ENCODE results near the gene RRBP1. TPM values are rescaled to one million over a fixed set of nuclear protein-coding genes. Genes with fewer than 3 reads are reported as not detected.

The RRBP1 gene, protein sequence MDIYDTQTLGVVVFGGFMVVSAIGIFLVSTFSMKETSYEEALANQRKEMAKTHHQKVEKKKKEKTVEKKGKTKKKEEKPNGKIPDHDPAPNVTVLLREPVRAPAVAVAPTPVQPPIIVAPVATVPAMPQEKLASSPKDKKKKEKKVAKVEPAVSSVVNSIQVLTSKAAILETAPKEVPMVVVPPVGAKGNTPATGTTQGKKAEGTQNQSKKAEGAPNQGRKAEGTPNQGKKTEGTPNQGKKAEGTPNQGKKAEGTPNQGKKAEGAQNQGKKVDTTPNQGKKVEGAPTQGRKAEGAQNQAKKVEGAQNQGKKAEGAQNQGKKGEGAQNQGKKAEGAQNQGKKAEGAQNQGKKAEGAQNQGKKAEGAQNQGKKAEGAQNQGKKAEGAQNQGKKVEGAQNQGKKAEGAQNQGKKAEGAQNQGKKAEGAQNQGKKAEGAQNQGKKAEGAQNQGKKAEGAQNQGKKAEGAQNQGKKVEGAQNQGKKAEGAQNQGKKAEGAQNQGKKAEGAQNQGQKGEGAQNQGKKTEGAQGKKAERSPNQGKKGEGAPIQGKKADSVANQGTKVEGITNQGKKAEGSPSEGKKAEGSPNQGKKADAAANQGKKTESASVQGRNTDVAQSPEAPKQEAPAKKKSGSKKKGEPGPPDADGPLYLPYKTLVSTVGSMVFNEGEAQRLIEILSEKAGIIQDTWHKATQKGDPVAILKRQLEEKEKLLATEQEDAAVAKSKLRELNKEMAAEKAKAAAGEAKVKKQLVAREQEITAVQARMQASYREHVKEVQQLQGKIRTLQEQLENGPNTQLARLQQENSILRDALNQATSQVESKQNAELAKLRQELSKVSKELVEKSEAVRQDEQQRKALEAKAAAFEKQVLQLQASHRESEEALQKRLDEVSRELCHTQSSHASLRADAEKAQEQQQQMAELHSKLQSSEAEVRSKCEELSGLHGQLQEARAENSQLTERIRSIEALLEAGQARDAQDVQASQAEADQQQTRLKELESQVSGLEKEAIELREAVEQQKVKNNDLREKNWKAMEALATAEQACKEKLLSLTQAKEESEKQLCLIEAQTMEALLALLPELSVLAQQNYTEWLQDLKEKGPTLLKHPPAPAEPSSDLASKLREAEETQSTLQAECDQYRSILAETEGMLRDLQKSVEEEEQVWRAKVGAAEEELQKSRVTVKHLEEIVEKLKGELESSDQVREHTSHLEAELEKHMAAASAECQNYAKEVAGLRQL (N-terminal part only)
- 65.2 and 83.3 TPM in 2 replicates for total RNA-seq (2014; rRNA removed; shearing (Covaris generic); ENCODE audit: low replicate concordance)

DNA sequence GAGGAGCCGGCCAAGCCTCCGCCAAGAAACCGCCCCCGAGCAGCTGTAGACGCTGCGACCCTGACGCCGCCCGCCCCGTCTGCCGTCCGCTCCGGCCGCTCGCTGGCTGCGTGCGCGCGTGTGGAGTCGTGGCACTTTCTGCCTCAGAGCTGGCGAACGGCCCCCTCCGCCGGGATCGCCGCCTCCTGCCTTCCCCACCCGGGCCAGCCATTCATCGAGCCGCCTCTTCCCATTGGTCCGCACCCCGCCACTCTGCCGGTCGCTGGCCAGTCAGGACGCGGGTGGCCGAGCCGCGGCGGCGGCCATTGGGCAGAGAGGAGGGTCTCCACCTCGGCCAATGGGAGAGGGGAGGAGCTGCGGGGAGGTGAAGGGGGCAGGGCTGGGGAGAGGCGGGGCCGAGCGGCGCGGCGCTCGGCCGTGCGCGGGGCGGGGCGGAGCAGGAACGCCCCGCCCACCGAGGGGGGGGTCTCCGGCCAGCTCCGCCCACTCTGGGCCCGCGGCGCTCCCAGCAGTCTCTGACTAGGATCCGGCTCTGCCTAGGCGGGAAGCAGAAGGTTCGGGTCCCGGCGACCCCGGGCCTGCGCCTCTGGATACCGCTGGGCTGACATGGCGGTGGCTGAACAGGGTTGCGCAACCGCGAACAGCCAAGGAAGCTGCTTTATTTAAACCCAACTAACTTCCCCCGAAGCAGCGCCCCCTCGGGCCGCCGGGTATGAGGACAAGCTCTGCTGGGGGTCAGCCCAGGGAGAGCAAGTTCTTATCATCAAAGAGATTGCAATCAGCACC is at the start of gene RRBP1:
Gene RRBP1, minus strand, starts transcription at position 140 of the 786 bp plus-strand sequence. CDS start 21,735 bp downstream, outside the sequence.
- DNase-seq, result peak; percentile 97
- Histone ChIP-seq H3K9me3 (no peaks in the 10 kb centered on the region), H3K27me3 (no peaks in the 10 kb centered on the region), H3K36me3 (peaks cover 25% of the 10 kb centered on the region), H3K4me3 (peak within 1 kb of the TSS; percentile 69)

DNA sequence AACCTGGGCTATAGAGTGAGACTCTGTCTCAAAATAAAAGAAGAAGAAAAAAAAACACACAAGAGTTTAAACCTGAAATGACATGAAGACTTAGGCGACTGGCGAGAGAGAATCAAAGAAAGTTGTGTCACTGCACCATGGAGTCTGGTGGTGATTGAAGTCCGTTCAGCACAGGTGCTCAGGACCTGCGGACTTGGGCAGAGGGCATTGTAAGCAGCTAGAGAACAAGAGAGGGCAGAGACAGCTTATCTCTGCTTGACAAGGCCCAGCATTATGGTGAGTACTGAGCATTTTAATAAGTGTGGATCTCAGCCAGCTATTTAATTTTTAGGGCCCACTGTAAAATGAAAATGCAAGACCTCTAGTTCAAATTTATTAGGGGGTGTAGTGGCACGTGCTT is 49.2 kb upstream of the RRBP1 start:
- no peak overlapping the region for H3K4me3 ChIP-seq
- no peaks in the 10 kb centered on the region for H3K36me3 ChIP-seq
- no peaks in the 10 kb centered on the region for H3K27me3 ChIP-seq
- H3K9me3 ChIP-seq, result no peaks in the 10 kb centered on the region
- DNase-seq, result no peak

DNA sequence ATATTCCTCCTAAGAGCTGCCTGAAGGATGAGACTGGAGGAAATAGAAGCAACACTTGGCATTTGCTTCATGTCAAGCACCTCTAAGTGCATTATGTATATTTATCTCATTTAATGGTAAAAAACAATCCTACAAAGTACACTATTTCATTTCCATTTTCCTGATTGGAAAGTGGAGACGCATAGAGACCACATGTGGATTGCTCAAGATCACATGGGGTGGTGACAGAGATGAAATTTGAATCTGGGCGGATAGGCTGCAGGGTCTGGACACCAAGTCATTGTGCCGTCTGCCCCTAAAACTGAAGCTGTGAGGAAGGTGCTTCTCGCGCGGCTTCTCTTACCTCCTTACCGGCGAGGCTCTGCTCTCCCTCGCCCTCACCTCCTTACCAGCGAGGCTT is 48.0 kb upstream of the RRBP1 start:
- no peaks in the 10 kb centered on the region for H3K36me3 ChIP-seq
- no peak for DNase-seq
- H3K27me3 ChIP-seq, result no peaks in the 10 kb centered on the region
- H3K9me3 ChIP-seq, result no peaks in the 10 kb centered on the region
- no peak overlapping the region for H3K4me3 ChIP-seq

DNA sequence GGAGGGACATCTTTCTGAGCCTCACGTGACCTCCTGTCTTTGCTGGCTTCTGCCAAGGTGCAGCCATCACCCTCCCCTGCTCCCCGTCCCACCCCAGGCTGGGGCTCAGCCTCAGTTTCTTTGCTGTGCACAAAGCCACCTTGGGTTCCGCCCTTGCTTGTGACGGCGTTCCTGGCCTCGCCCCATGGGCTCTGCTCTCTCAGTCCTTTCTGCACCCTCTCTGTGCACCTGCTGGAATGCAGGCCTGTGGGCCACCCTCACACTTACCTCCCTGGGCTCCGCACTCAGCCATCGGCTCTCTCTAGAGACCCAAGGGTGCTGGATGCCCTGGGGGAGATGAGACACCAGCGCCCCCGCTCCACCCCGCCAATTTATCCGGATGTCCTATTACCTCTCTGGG is 46.0 kb upstream of the RRBP1 start:
- no peaks in the 10 kb centered on the region for H3K36me3 ChIP-seq
- no peak overlapping the region for H3K4me3 ChIP-seq
- no peaks in the 10 kb centered on the region for H3K27me3 ChIP-seq
- DNase-seq, result no peak
- no peaks in the 10 kb centered on the region for H3K9me3 ChIP-seq

DNA sequence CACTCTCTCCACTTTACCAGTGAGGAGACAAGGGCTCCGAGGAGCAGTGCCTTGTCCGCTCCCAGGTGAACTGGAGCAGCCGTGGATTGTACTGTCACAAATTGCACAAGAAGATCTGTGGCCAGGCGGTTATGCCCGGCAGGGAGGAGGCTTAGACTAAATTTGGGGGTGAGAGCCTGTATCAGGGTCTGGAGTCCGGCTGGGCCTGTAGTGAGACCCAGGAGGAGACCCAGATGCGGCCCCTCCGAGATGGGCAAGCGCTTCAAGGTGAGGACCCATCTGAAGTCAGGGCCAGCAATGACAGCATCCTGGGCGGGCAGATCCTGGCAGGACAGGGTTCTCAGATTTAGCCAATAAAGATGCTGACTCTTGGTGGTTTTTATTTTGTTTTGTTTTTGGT is 45.3 kb upstream of the RRBP1 start:
- DNase-seq, result no peak
- no peaks in the 10 kb centered on the region for H3K27me3 ChIP-seq

DNA sequence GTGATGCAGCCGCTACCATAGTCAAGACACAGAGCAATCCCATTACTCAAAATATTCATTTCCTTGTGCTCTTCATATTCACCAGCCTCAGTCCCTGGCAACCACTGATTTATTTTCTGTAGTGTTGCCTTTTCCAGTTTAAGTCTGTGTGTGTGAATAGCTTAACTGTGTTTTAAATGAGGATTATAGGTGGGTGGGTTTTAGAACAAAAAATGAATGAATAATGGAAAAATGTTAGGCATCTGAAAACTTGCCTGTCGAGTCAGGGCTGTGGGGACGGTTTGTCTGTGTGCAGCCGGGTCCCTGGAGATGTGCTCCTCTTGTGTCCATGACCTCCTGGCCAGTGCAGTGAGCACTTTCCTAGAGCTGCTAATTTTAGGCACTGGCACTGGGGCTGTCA is 44.9 kb upstream of the RRBP1 start:
- Histone ChIP-seq H3K27me3 (no peaks in the 10 kb centered on the region), H3K36me3 (no peaks in the 10 kb centered on the region), H3K9me3 (no peaks in the 10 kb centered on the region), H3K4me3 (no peak overlapping the region)
- DNase-seq, result no peak

More for the DNA sequence above, 45.3 kb upstream of the RRBP1 start:
- Histone ChIP-seq H3K4me3 (no peak overlapping the region), H3K36me3 (no peaks in the 10 kb centered on the region), H3K9me3 (no peaks in the 10 kb centered on the region)

DNA sequence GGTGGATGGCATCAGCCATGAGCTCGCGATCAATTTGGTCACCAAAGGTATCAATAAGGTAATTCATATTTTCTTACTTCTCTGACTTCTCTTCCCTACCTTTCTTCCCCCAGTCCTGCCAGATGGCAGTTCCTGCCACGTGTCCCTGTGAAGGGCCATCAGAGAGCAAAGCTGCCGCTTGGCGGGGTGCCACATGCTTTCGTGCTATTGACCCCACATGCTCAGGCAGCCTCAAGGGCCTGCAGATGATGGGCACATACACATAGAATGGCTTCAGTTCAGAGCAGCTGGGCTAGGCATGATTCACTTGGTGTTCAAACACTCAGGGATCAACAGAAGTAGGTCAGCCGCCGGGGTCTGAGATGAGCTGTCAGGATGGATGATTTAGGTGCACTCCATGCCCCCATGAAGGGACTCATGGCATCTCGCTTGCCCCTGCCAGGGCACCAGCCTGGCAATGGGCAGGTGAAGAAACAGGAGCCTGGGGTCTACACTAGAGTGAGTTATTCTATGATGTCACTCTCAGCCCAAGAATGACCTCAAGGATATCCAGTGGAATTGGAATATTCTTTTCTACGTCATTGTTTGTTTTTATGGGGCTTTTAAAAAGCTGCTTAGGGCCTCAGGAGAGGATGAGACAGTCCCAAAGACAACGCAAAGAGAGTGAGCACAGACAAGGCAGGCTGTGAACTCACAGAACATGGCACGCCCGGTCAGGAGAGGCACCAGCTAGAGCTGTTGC is 43.2 kb upstream of the RRBP1 start:
- no peaks in the 10 kb centered on the region for H3K27me3 ChIP-seq
- H3K36me3 ChIP-seq, result no peaks in the 10 kb centered on the region
- no peak overlapping the region for H3K4me3 ChIP-seq
- no peaks in the 10 kb centered on the region for H3K9me3 ChIP-seq
- DNase-seq, result no peak

DNA sequence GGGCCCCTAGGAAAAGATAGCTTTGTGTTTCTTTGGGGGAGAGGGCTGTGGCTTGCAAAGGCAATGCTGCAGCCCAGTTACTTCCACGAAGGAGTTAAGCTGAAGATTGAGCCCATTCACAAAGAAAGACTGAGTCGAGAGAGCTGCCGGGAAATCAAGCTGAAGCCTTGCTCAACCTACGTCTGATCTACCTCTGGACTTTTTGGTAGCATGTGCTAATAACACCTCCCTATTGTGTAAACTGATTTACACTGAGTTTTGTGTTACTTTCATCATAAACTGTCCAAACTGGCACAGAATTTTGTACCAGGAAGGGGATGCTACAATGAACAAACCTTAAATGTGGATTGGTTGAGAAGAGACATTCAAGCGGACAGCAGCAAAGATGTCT is 41.3 kb upstream of the RRBP1 start:
- no peaks in the 10 kb centered on the region for H3K36me3 ChIP-seq
- no peak overlapping the region for H3K4me3 ChIP-seq
- no peaks in the 10 kb centered on the region for H3K27me3 ChIP-seq
- no peaks in the 10 kb centered on the region for H3K9me3 ChIP-seq
- no peak for DNase-seq

DNA sequence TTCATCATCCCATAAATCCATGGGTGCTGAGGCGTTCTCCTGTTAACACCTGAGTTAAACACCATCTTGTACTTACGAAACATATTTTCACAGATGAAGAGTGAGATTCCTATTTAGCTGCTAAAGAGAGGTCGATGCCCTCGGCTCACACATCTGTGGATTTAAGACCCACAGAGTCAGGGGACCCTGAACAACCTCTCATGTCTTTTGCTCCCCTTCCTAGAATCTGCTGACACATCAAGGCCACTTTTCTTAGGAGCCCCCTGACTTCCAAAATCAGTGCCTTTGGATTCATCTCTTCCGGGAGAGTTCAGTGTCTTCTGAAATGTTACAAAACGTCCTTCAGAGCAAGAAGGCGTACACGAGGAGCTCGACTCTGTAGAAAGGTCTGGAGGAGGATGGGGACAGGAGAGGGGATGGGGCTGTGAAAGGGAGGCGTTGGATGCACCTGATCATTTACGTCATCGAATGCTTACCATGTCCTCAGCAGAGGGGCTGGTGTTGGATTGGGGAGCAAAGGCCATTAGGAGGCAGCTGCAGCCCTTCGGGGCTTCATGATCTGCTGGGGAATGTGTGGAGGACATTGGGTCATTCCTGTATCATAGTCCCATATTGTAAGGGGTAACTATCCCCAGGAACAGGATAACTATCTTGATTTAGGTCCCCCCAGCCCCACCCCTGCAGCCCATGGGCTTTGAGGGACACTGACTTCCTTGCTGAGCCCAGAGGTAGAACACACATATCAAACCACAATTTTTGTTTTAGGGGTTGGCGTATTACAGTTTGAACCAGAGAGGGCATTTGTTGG is 40.7 kb upstream of the RRBP1 start:
- no peaks in the 10 kb centered on the region for H3K27me3 ChIP-seq
- no peak overlapping the region for H3K4me3 ChIP-seq
- no peaks in the 10 kb centered on the region for H3K36me3 ChIP-seq
- no peak for DNase-seq
- H3K9me3 ChIP-seq, result no peaks in the 10 kb centered on the region

DNA sequence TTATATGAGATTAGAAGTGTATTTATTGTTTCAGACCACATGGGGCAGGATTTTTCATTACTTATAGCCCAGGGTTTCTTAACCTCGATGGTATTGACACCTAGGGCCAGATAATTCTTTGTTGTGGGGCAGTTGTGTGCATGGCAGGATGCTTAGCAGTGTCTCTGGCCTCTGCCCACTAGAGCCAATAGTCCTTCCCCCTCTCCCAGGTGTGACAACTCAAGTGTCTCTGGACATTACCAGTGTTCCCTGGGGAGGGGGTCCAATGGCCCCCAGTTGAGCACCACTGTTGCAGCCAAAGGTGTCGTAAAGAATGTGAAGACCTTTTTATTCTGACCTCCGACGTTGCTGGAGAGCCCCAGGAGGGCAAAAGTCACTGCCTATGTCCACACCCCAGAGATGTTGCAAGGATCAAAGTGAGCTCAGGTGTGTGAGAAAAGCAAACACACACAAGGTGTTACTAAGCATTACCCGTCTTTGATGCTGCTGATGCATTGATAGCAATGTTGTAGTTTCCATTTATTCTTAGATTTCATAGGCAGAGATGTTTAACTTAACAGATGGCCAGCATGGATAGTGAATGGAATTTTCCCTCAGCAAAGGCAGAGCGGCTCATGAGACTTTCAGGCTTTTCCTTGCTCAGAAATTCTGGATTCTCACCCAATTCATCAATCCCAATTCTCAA is 39.9 kb upstream of the RRBP1 start:
- no peak overlapping the region for H3K4me3 ChIP-seq

DNA sequence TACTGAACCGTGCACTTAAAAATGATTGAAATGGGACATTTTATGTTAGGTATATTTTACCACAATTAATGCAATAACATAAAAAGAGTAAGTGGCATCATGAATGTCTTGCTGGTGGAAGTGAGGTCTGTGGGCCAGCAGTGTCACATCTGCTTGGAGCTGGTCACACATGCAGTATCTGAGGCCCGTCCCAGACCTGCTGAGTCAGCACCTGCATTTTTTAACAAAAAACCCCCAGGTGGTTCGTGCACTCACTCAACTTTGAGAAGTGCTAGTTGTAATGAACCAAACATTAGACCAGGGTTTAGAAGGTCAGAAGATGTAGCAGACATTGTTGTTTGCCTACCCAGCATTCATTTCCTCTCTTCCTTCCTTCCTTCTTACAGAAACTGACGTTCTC is 38.7 kb upstream of the RRBP1 start:
- Histone ChIP-seq H3K9me3 (no peaks in the 10 kb centered on the region), H3K4me3 (no peak overlapping the region), H3K27me3 (no peaks in the 10 kb centered on the region), H3K36me3 (no peaks in the 10 kb centered on the region)
- no peak for DNase-seq

More for the DNA sequence above, 39.9 kb upstream of the RRBP1 start:
- Histone ChIP-seq H3K27me3 (no peaks in the 10 kb centered on the region), H3K36me3 (no peaks in the 10 kb centered on the region), H3K9me3 (no peaks in the 10 kb centered on the region)
- DNase-seq, result no peak

DNA sequence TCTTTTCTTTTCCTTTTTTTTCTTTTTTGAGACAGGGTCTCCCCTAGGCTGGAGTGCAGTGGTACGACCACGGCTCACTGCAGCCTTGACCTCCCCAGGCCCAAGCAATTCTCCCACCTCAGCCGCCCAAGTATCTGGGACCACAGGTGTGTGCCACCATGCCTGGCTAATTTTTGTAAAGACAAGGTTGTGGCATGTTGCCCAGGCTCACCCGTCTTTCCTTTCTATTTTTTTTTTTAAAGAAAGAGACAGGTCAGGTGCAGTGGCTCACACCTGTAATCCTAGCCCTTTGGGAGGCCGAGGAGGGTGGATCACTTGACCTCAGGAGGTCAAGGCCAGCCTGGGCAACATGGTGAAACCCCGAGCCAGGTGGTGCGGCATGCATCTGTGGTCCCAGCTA is 34.3 kb upstream of the RRBP1 start:
- Histone ChIP-seq H3K9me3 (no peaks in the 10 kb centered on the region), H3K27me3 (no peaks in the 10 kb centered on the region)
- DNase-seq, result no peak

DNA sequence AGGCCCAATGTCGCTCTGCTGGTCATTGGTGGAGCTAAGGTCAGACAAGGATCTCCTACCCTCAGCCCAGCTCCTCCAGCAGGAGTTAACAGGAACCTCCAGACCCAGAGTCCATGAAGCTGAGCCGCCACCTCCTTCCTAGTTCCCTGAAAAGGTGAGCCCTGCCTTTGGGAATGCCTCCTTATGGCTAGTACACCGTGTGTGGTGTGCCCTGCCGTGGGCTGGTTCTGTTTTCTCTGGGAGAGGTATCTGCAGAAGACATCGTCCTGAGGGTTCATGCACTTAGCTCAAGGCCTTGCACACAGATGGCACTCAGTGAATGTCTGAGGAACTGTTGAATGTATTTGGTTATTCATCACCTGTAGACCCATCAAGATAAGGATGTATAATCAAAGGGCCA is 33.0 kb upstream of the RRBP1 start:
- H3K27me3 ChIP-seq, result no peaks in the 10 kb centered on the region
- no peak overlapping the region for H3K4me3 ChIP-seq
- H3K36me3 ChIP-seq, result no peaks in the 10 kb centered on the region
- H3K9me3 ChIP-seq, result no peaks in the 10 kb centered on the region
- DNase-seq, result no peak

More for the DNA sequence above, 34.3 kb upstream of the RRBP1 start:
- Histone ChIP-seq H3K36me3 (no peaks in the 10 kb centered on the region), H3K4me3 (no peak overlapping the region)

DNA sequence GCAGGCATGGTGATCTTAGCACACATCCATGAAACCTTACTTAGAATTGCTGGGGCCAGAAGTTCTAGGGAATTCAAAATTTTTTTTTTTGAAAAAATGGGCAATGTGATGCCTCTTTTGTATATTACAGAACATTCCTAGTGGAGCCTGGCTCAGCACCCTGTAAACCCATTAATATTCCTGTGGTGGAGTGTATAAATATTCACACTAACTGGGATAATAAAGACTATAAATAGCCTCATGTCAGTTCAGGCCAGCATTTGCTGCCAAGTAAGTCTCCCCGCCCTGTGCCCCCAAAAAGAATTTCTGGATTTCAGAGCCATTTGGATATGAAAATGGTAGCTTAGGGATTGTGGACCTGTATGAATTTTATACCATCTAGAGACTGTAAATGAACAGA is 32.6 kb upstream of the RRBP1 start:
- no peaks in the 10 kb centered on the region for H3K9me3 ChIP-seq
- no peak overlapping the region for H3K4me3 ChIP-seq
- DNase-seq, result no peak

More for the DNA sequence above, 32.6 kb upstream of the RRBP1 start:
- Histone ChIP-seq H3K36me3 (no peaks in the 10 kb centered on the region), H3K27me3 (no peaks in the 10 kb centered on the region)
